H1 (cell line): ENCODE measurements around the gene GRIP1. TPM values are rescaled to one million over a fixed set of nuclear protein-coding genes. Genes with fewer than 3 reads are reported as not detected.

Experiments used
- CTCF ChIA-PET: fragments of 300-600 bp; sonication (Branson Sonifier 250); formaldehyde crosslinking; loops from one replicate; lab custom pipeline; 2021; ENCODE audit not compliant: partially characterized antibody; lab: Charles Lee
- POLR2A ChIA-PET: fragments of 300-600 bp; sonication (Branson Sonifier 250); formaldehyde crosslinking; loops from one replicate; lab custom pipeline; 2021; ENCODE audit warnings: inconsistent platforms; ENCODE audit not compliant: partially characterized antibody; lab: Charles Lee
- DNase-seq, 2 experiments: peaks; one replicate each; pipeline versions ENCODE4 v3.0.0 to v3.0.0-alpha.2; 2010 to 2022; ENCODE audit warnings: low spot score in 2 of 2, low read depth in 1 of 2, mixed read lengths in 1 of 2
- FAIRE-seq: peaks from 2 replicates; lab custom pipeline; 2011; peaks lifted over from hg19 to GRCh38; lab: Jason Lieb, UNC
- H2AFZ ChIP-seq: 2 replicates; pipeline ENCODE4 v1.8.1; 2012; ENCODE audit warnings: low read length, inconsistent platforms
- H2AK5ac ChIP-seq: 2 replicates; pipeline ENCODE4 v1.6.1; 2013; ENCODE audit warnings: low read depth, low read length
- H2BK120ac ChIP-seq: replicated peaks from 2 replicates; pipeline ENCODE3; 2013; ENCODE audit warnings: low read depth, low read length, inconsistent platforms
- H2BK12ac ChIP-seq: 2 replicates; pipeline ENCODE4 v1.6.1; 2013; ENCODE audit warnings: low read depth, low read length
- H2BK15ac ChIP-seq: 2 replicates; pipeline ENCODE4 v1.6.1; 2013; ENCODE audit warnings: low read length
- H2BK20ac ChIP-seq: 2 replicates; pipeline ENCODE4 v1.6.1; 2013; ENCODE audit warnings: low read length
- H2BK5ac ChIP-seq: 2 replicates; pipeline ENCODE4 v1.6.1; 2013; ENCODE audit warnings: low read depth, low read length
- H3K14ac ChIP-seq: 2 replicates; pipeline ENCODE4 v1.6.1; 2013; ENCODE audit warnings: inconsistent platforms; ENCODE audit not compliant: insufficient read length
- H3K18ac ChIP-seq: 2 replicates; pipeline ENCODE4 v1.6.1; 2013; ENCODE audit warnings: low read length; ENCODE audit errors: extremely low read depth
- H3K23ac ChIP-seq: 2 replicates; pipeline ENCODE4 v1.6.1; 2013; ENCODE audit warnings: inconsistent platforms; ENCODE audit not compliant: insufficient read length
- H3K23me2 ChIP-seq: 2 replicates; pipeline ENCODE4 v1.6.1; 2013; ENCODE audit warnings: low read depth, low read length
- H3K27ac ChIP-seq: 2 replicates; pipeline ENCODE4 v1.6.1; 2011; ENCODE audit warnings: low read depth, low read length, inconsistent platforms
- H3K27me3 ChIP-seq, 4 experiments: replicated peaks in 1 of 4; 1 replicate in 1 of 4; 2 replicates in 3 of 4; pipeline versions ENCODE4 v1.6.1 to v1.8.1; 2011 to 2013; ENCODE audit warnings: low read length in 3 of 4, mild to moderate bottlenecking in 3 of 4, inconsistent platforms in 2 of 4, mixed read lengths in 2 of 4, moderate library complexity in 1 of 4; ENCODE audit not compliant: control insufficient read depth in 3 of 4, insufficient read depth in 3 of 4; ENCODE audit errors: extremely low read depth in 1 of 4
- H3K36me3 ChIP-seq, 4 experiments: 2 replicates each; pipeline versions ENCODE4 v1.6.1 to v1.8.1; 2011 to 2013; ENCODE audit warnings: mild to moderate bottlenecking in 4 of 4, low read length in 3 of 4, moderate library complexity in 2 of 4, control low read depth in 1 of 4, inconsistent platforms in 1 of 4; ENCODE audit not compliant: insufficient read depth in 4 of 4, control insufficient read depth in 2 of 4
- H3K4ac ChIP-seq: replicated peaks from 2 replicates; pipeline ENCODE3; 2013; ENCODE audit warnings: low read length, low read depth, mixed read lengths, inconsistent platforms; ENCODE audit not compliant: insufficient read length
- H3K4me1 ChIP-seq, 4 experiments: replicated peaks in 1 of 4; 1 replicate in 1 of 4; 2 replicates in 3 of 4; pipeline versions ENCODE4 v1.6.1 to v1.8.1; 2011 to 2013; ENCODE audit warnings: low read length in 3 of 4, inconsistent platforms in 2 of 4, mixed read lengths in 1 of 4; ENCODE audit not compliant: insufficient read depth in 4 of 4, control insufficient read depth in 3 of 4
- H3K4me2 ChIP-seq, 2 experiments: 2 replicates each; pipeline versions ENCODE4 v1.6.1 to v1.8.1; 2011 to 2013; ENCODE audit warnings: low read depth in 2 of 2, low read length in 2 of 2, control low read depth in 1 of 2, inconsistent platforms in 1 of 2, mild to moderate bottlenecking in 1 of 2; ENCODE audit not compliant: insufficient read depth in 1 of 2
- H3K4me3 ChIP-seq, 4 experiments: fragments of 200-600, 300-600 bp in 1 of 4; sonication (generic), shearing (Covaris generic), sonication (Bioruptor Twin) in 1 of 4; 2 replicates each; pipeline versions ENCODE4 v1.5.1 to v1.8.1; 2011 to 2016; ENCODE audit warnings: low read length in 4 of 4, low read depth in 3 of 4, control low read depth in 2 of 4, inconsistent platforms in 2 of 4, mild to moderate bottlenecking in 2 of 4, mixed read lengths in 1 of 4, moderate library complexity in 1 of 4; ENCODE audit not compliant: insufficient read depth in 2 of 4; ENCODE audit errors: extremely low read depth in 1 of 4
- H3K56ac ChIP-seq: replicated peaks from 2 replicates; pipeline ENCODE3; 2013; ENCODE audit warnings: low read depth, mild to moderate bottlenecking, mixed read lengths, low read length, inconsistent platforms; ENCODE audit not compliant: insufficient read length
- H3K79me1 ChIP-seq: 2 replicates; pipeline ENCODE4 v1.6.1; 2013; ENCODE audit warnings: low read depth, low read length, control low read depth
- H3K79me2 ChIP-seq, 2 experiments: 2 replicates each; pipeline versions ENCODE4 v1.6.1 to v1.8.1; 2012 to 2013; ENCODE audit warnings: low read length in 2 of 2, mild to moderate bottlenecking in 2 of 2, inconsistent platforms in 1 of 2; ENCODE audit not compliant: insufficient read depth in 2 of 2, control insufficient read depth in 1 of 2
- H3K9ac ChIP-seq, 4 experiments: replicated peaks in 1 of 4; 1 replicate in 1 of 4; 2 replicates in 3 of 4; pipeline versions ENCODE4 v1.6.1 to v1.8.1; 2011 to 2013; ENCODE audit warnings: low read depth in 3 of 4, low read length in 3 of 4, control low read depth in 2 of 4, mild to moderate bottlenecking in 2 of 4, moderate library complexity in 2 of 4, inconsistent platforms in 1 of 4; ENCODE audit errors: extremely low read depth in 1 of 4
- H3K9me3 ChIP-seq, 2 experiments: 2 replicates each; pipeline versions ENCODE4 v1.6.1 to v1.8.1; 2012 to 2013; ENCODE audit warnings: mild to moderate bottlenecking in 2 of 2, moderate library complexity in 2 of 2, control low read depth in 1 of 2, inconsistent platforms in 1 of 2, low read depth in 1 of 2, low read length in 1 of 2, mixed read lengths in 1 of 2; ENCODE audit not compliant: insufficient read depth in 2 of 2
- H4K20me1 ChIP-seq, 2 experiments: replicated peaks in 1 of 2; 2 replicates each; pipeline versions ENCODE3 to v1.8.1; 2011 to 2013; ENCODE audit warnings: inconsistent platforms in 2 of 2, low read length in 2 of 2, mild to moderate bottlenecking in 1 of 2; ENCODE audit not compliant: insufficient read depth in 2 of 2, control insufficient read depth in 1 of 2
- H4K5ac ChIP-seq: 2 replicates; pipeline ENCODE4 v1.6.1; 2013; ENCODE audit warnings: low read length, low read depth, mixed read lengths, inconsistent platforms; ENCODE audit not compliant: insufficient read length
- H4K8ac ChIP-seq: 2 replicates; pipeline ENCODE4 v1.8.0; 2013; ENCODE audit warnings: mild to moderate bottlenecking, moderate library complexity, low read length, inconsistent platforms; ENCODE audit not compliant: insufficient read depth; ENCODE audit errors: extremely low read depth
- H4K91ac ChIP-seq: replicated peaks from 2 replicates; pipeline ENCODE3; 2013; ENCODE audit warnings: low read length, mixed read lengths, inconsistent platforms; ENCODE audit not compliant: insufficient read length
- BCL11A ChIP-seq, 2 experiments: IDR thresholded peaks; one replicate each; pipeline ENCODE4 v1.6.1; 2011; ENCODE audit warnings: low read depth in 2 of 2, low read length in 2 of 2, mild to moderate bottlenecking in 2 of 2
- BRCA1 ChIP-seq: IDR thresholded peaks from 2 replicates; pipeline ENCODE4 v1.6.1; 2012; ENCODE audit warnings: low read depth, low read length, improper control_type of control experiment
- HDAC2 ChIP-seq, 2 experiments: fragments of 300-600 bp in 1 of 2; sonication (generic) in 1 of 2; IDR thresholded peaks; 2 replicates each; pipeline ENCODE4 v1.6.1; 2011 to 2012; ENCODE audit warnings: low read depth in 2 of 2, low read length in 2 of 2, mild to moderate bottlenecking in 2 of 2, moderate library complexity in 2 of 2, borderline replicate concordance in 1 of 2, inconsistent platforms in 1 of 2
- JUND ChIP-seq: IDR thresholded peaks from 2 replicates; pipeline ENCODE4 v1.6.1; 2011; ENCODE audit warnings: mild to moderate bottlenecking, improper control_type of control experiment, low read length
- KDM4A ChIP-seq: IDR thresholded peaks from one replicate; pipeline ENCODE4 v1.7.1; 2012; ENCODE audit warnings: low read depth, mild to moderate bottlenecking, moderate library complexity, low read length, inconsistent platforms; ENCODE audit not compliant: severe bottlenecking
- MAFK ChIP-seq: IDR thresholded peaks from 2 replicates; pipeline ENCODE4 v1.6.1; 2012; ENCODE audit warnings: low read depth, mild to moderate bottlenecking, improper control_type of control experiment, low read length
- POLR2AphosphoS5 ChIP-seq: IDR thresholded peaks from 2 replicates; pipeline ENCODE4 v1.6.1; 2011; ENCODE audit warnings: low read depth, low read length
- POU5F1 ChIP-seq: IDR thresholded peaks from 2 replicates; pipeline ENCODE4 v1.6.1; 2011; ENCODE audit warnings: low read depth, mild to moderate bottlenecking, low read length, moderate library complexity
- RAD21 ChIP-seq, 2 experiments: IDR thresholded peaks in 1 of 2; conservative IDR thresholded peaks in 1 of 2; 2 replicates each; pipeline ENCODE4 v1.6.1; 2011; ENCODE audit warnings: low read depth in 2 of 2, low read length in 2 of 2, improper control_type of control experiment in 1 of 2, inconsistent platforms in 1 of 2, mild to moderate bottlenecking in 1 of 2, moderate library complexity in 1 of 2
- SAP30 ChIP-seq: fragments of 300-600 bp; sonication (generic); IDR thresholded peaks from 2 replicates; pipeline ENCODE4 v1.7.1; 2012; ENCODE audit warnings: low read length, moderate library complexity, mild to moderate bottlenecking, inconsistent platforms; ENCODE audit not compliant: insufficient read depth, insufficient replicate concordance
- SIRT6 ChIP-seq: IDR thresholded peaks from one replicate; pipeline ENCODE4 v1.7.1; 2012; ENCODE audit warnings: low read length, inconsistent platforms
- SP1 ChIP-seq: IDR thresholded peaks from 2 replicates; pipeline ENCODE4 v1.6.1; 2011; ENCODE audit warnings: low read depth, low read length
- SUZ12 ChIP-seq: fragments of 200-600 bp; sonication (generic); IDR thresholded peaks from 2 replicates; pipeline ENCODE4 v1.6.1; 2012; ENCODE audit warnings: mild to moderate bottlenecking, inconsistent platforms, low read length, moderate library complexity, mixed read lengths
- TAF1 ChIP-seq: IDR thresholded peaks from 2 replicates; pipeline ENCODE4 v1.6.1; 2011; ENCODE audit warnings: mild to moderate bottlenecking, low read depth, low read length
- ZNF274 ChIP-seq: IDR thresholded peaks from 2 replicates; pipeline ENCODE4 v1.7.0; 2012; ENCODE audit warnings: low read length, borderline replicate concordance; ENCODE audit errors: extremely low read depth
- WGBS, 2 experiments: shearing (Covaris generic) in 1 of 2; methylation state at CpG; one replicate each; pipeline versions ENCODE4 v1.1.6 to v1.1.7; 2013 to 2015; ENCODE audit warnings: low lambda C conversion rate in 2 of 2, mixed read lengths in 2 of 2, inconsistent platforms in 1 of 2, low coverage in 1 of 2, missing lambda C conversion rate in 1 of 2; ENCODE audit not compliant: insufficient replicate concordance in 2 of 2, insufficient coverage in 1 of 2, insufficient read length in 1 of 2; ENCODE audit errors: extremely low coverage in 1 of 2, missing lambda C conversion rate in 1 of 2; 5-methylcytosine and 5-hydroxymethylcytosine counted together
- polyA plus RNA-seq, 7 experiments: library from polyadenylated mRNA; depleted of rRNA in 3 of 7; stranded (reverse) in 5 of 7; unstranded in 2 of 7; fragments of >200 nt in 5 of 7; fragments of 200-250 nt in 2 of 7; gene quantifications; 1 replicate in 5 of 7; 2 replicates in 1 of 7; 4 replicates in 1 of 7; pipeline versions ENCODE4 v1.2.1 to v1.2.3, GENCODE V29; 2011 to 2013; ENCODE audit warnings: missing spikeins in 2 of 7, mixed read lengths in 2 of 7
- total RNA-seq: library from RNA; stranded (reverse); fragmentation: NEBNext Ultra II Directional; extraction: Animal tissue kit (Norgen Biotek cat#: 25700); gene quantifications from 2 replicates; pipeline ENCODE4 v1.2.1, GENCODE V29; 2021

GRIP1 gene
- total and polyA plus RNA-seq, 2 of the 8 experiments (the other 6 are each of a cell fraction or from before 2014, with no cell fraction given), result 4.5 to 27.3 TPM

DNA sequence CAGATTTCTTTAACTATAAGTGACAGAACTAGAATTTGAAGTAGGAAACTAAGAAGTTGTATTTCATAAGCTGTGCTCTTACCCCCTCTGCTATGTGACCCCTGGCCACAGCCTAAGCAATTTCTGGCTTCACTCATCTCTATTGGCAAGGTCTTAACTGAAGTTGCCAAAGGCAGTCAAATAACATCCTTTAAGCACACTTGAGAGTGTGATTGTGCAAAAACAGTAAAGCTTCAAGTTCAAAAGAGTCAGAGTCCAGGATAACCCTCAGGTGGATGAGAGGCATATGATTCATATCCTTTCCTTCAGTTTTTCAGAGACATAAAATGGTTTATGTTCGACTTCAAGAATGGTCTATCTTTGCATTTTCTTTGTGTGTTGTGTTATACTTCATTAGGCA lies 45.2 kb downstream of the GRIP1 start:
- H4K5ac ChIP-seq, result no peak overlapping the region
- no peak overlapping the region for H3K23ac ChIP-seq
- no peak overlapping the region for H3K27ac ChIP-seq
- no peak overlapping the region for H2AFZ ChIP-seq
- WGBS, 2 experiments, result 82% methylated on average over 1 of the region's 1 CpG; no CpG with 5 or more reads in 1 of the 2 experiments
- no peak overlapping the region for H2AK5ac ChIP-seq
- H2BK12ac ChIP-seq, result no peak overlapping the region
- H3K36me3 ChIP-seq, result no peaks in the 10 kb centered on the region
- ChIA-PET POLR2A (no interaction called here), CTCF (interaction anchor here (0.6 kb wide), 1 partner anchor 85 kb away, joined by 4 read pairs; no protein-coding TSS in a partner anchor)
- H3K79me2 ChIP-seq, result no peaks in the 10 kb centered on the region
- H3K4me1 ChIP-seq, result no peaks in the 10 kb centered on the region; a peak in 1 of 7 replicates
- H3K9me3 ChIP-seq, result no peaks in the 10 kb centered on the region
- no peak overlapping the region for H3K4me3 ChIP-seq
- H2BK15ac ChIP-seq, result no peak overlapping the region
- no peak overlapping the region for H4K8ac ChIP-seq
- no peak overlapping the region for H2BK120ac ChIP-seq
- H3K4me2 ChIP-seq, result no peak overlapping the region
- H3K4ac ChIP-seq, result no peak overlapping the region
- H2BK5ac ChIP-seq, result no peak overlapping the region
- H3K9ac ChIP-seq, result no peak overlapping the region
- no peaks in the 10 kb centered on the region for H4K20me1 ChIP-seq
- H3K23me2 ChIP-seq, result no peaks in the 10 kb centered on the region
- no peaks in the 10 kb centered on the region for H3K27me3 ChIP-seq
- DNase-seq (no peak), FAIRE-seq (no peak)
- no peak overlapping the region for H3K18ac ChIP-seq
- H3K14ac ChIP-seq, result no peak overlapping the region
- H3K56ac ChIP-seq, result no peak overlapping the region
- no peak overlapping the region for H2BK20ac ChIP-seq
- H3K79me1 ChIP-seq, result no peaks in the 10 kb centered on the region
- no peak overlapping the region for H4K91ac ChIP-seq
- TF ChIP-seq POU5F1 (no peak), TAF1 (no peak), RAD21 (IDR thresholded peaks at IDR 0.05 in 1 of 2, conservative IDR thresholded peaks at IDR 0.05 in 1 of 2; ENCODE audit: low read depth in 2 of 2, low read length in 2 of 2) (no peak), SUZ12 (no peak), POLR2AphosphoS5 (no peak), HDAC2 (IDR thresholded peaks at IDR 0.05; ENCODE audit: borderline replicate concordance in 1 of 2, low read depth in 2 of 2, low read length in 2 of 2) (no peak), SAP30 (no peak), KDM4A (no peak), SIRT6 (no peak), BRCA1 (no peak), BCL11A (IDR thresholded peaks at IDR 0.05; ENCODE audit: low read depth in 2 of 2, low read length in 2 of 2) (no peak), ZNF274 (no peak), SP1 (no peak), MAFK (no peak), JUND (no peak)
